ENCODE measurements around the gene CASK. TPM values are rescaled to one million over a fixed set of nuclear protein-coding genes. Genes with fewer than 3 reads are reported as not detected.

CASK gene
- total and polyA plus RNA-seq, 8 donors: 4.7 to 42.5 (median 22.9) TPM

GRCh38 chrX:41870719-41871151 lies 52.6 kb downstream of the CASK start:
- no peak for TF ChIP-seq CTCF (IDR thresholded peaks at IDR 0.05)
- DNase-seq (peak in 4 of 6 donors; percentile 6 to 27 (median 10)), FAIRE-seq (no peak), ATAC-seq (peak in 3 of 4 donors; percentile 53 to 57 (median 55))
- Histone ChIP-seq H3K36me3 (no peaks in the 10 kb centered on the region), H3K4me1 (peaks cover 0 to 6% (median 0%) of the 10 kb centered on the region in 3 donors), H3K27ac (no peak overlapping the region), H3K4me3 (no peak overlapping the region), H3K9me3 (no peaks in the 10 kb centered on the region), H3K27me3 (no peaks in the 10 kb centered on the region)
- 39 to 63% methylated on average over 2 of the region's 2 CpGs for WGBS, 2 donors
- intact Hi-C loops (cut with DNase I): no loop called here

- Histone ChIP-seq H3K36me3 (no peaks in the 10 kb centered on the region), H3K27me3 (no peaks in the 10 kb centered on the region), H3K27ac (no peak overlapping the region), H3K9me3 (no peaks in the 10 kb centered on the region), H3K4me3 (no peak overlapping the region), H3K4me1 (peaks cover 0 to 6% (median 0%) of the 10 kb centered on the region in 3 donors)
- TF ChIP-seq CTCF (IDR thresholded peaks at IDR 0.05): no peak
- ATAC-seq (peak in 2 of 4 donors; percentile 12 to 51), DNase-seq (no peak), FAIRE-seq (no peak)
- WGBS, 2 donors: 74 to 76% methylated on average over 3 of the region's 3 CpGs
- intact Hi-C loops (cut with DNase I): no loop called here
Measured at GRCh38 chrX:41868392-41868977, 54.9 kb downstream of the CASK start.

GRCh38 chrX:41863343-41864203 lies 59.8 kb downstream of the CASK start:
- no peak for DNase-seq
- no peak overlapping the region for H3K4me3 ChIP-seq
- no peak overlapping the region for H3K27ac ChIP-seq
- H3K36me3 ChIP-seq: no peaks in the 10 kb centered on the region
- peaks cover 0 to 3% (median 0%) of the 10 kb centered on the region in 4 donors for H3K27me3 ChIP-seq
- no peak for TF ChIP-seq CTCF (IDR thresholded peaks at IDR 0.05)
- intact Hi-C loops (cut with DNase I): no loop called here
- no peaks in the 10 kb centered on the region for H3K9me3 ChIP-seq
- H3K4me1 ChIP-seq: no peaks in the 10 kb centered on the region
- no peak for ATAC-seq
- peak; percentile 85 for FAIRE-seq
- 76 to 97% methylated on average over 2 of the region's 2 CpGs for WGBS, 2 donors

GRCh38 chrX:41862562-41863184 lies 60.7 kb downstream of the CASK start:
- ATAC-seq (no peak), DNase-seq (no peak), FAIRE-seq (peak; percentile 54)
- no peaks in the 10 kb centered on the region for H3K36me3 ChIP-seq
- no peak overlapping the region for H3K4me3 ChIP-seq
- H3K27me3 ChIP-seq: peaks cover 0 to 6% (median 0%) of the 10 kb centered on the region in 4 donors
- no peaks in the 10 kb centered on the region for H3K4me1 ChIP-seq
- intact Hi-C loops (cut with DNase I): no loop called here
- H3K9me3 ChIP-seq: no peaks in the 10 kb centered on the region
- WGBS, 2 donors: 31 to 38% methylated on average over 4 of the region's 4 CpGs
- TF ChIP-seq CTCF (IDR thresholded peaks at IDR 0.05): no peak
- no peak overlapping the region for H3K27ac ChIP-seq
